Activated naive CD4-positive, alpha-beta T cell treated with anti-CD3 and anti-CD28 coated beads, Interleukin-2, amount 10 ng/mL, durations not matched to agents 7 days and 5 days (primary cell): ENCODE results near the gene GNG13.

ENCODE experiments used
- CTCF ChIA-PET: fragments of 350-600 bp; sonication (Branson Sonifier 250); formaldehyde crosslinking; loops from one replicate; lab custom pipeline; 2021; ENCODE audit warnings: antibody characterized with exemption; lab: Charles Lee
- DNase-seq: peaks from one replicate; pipeline ENCODE4 v3.0.0-alpha.2; 2020
- H3K27ac Mint-ChIP-seq: one replicate; pipeline ENCODE4 v1.8.0; 2021; ENCODE audit warnings: mild to moderate bottlenecking, moderate library complexity, mixed read lengths
- H3K27me3 Mint-ChIP-seq: one replicate; pipeline ENCODE4 v1.8.0; 2021; ENCODE audit warnings: mild to moderate bottlenecking, mixed read lengths
- H3K36me3 Mint-ChIP-seq: one replicate; pipeline ENCODE4 v1.8.0; 2021; ENCODE audit warnings: mixed read lengths
- H3K4me1 Mint-ChIP-seq: one replicate; pipeline ENCODE4 v1.8.0; 2021; ENCODE audit warnings: mixed read lengths
- H3K4me3 Mint-ChIP-seq: one replicate; pipeline ENCODE4 v1.8.0; 2021; ENCODE audit warnings: mild to moderate bottlenecking, moderate library complexity, mixed read lengths
- H3K9me3 Mint-ChIP-seq: one replicate; pipeline ENCODE4 v1.8.0; 2021; ENCODE audit warnings: mixed read lengths

Gene GNG13, protein sequence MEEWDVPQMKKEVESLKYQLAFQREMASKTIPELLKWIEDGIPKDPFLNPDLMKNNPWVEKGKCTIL

GRCh38 chr16:799948-800833, at the start of gene GNG13:
Gene GNG13 (minus strand): TSS chr16:800734. CDS start chr16:799077, 1,657 bp downstream.
- Mint-ChIP-seq H3K4me1 (peaks cover 2% of the 10 kb centered on the region), H3K36me3 (peaks cover 10% of the 10 kb centered on the region), H3K4me3 (no peak within 1 kb of the TSS), H3K9me3 (no peaks in the 10 kb centered on the region), H3K27ac (no peak within 1 kb of the TSS), H3K27me3 (peaks cover 64% of the 10 kb centered on the region)
- CTCF ChIA-PET = no interaction called here
- no peak for DNase-seq

- Mint-ChIP-seq H3K36me3 (peaks cover 9% of the 10 kb centered on the region), H3K27ac (no peak overlapping the region), H3K9me3 (peaks cover 30% of the 10 kb centered on the region), H3K4me3 (no peak overlapping the region), H3K27me3 (peaks cover 4% of the 10 kb centered on the region), H3K4me1 (no peaks in the 10 kb centered on the region)
- CTCF ChIA-PET = no interaction called here
- DNase-seq = no peak
Observed at GRCh38 chr16:848510-849253, 48.1 kb upstream of the GNG13 start.

DNA sequence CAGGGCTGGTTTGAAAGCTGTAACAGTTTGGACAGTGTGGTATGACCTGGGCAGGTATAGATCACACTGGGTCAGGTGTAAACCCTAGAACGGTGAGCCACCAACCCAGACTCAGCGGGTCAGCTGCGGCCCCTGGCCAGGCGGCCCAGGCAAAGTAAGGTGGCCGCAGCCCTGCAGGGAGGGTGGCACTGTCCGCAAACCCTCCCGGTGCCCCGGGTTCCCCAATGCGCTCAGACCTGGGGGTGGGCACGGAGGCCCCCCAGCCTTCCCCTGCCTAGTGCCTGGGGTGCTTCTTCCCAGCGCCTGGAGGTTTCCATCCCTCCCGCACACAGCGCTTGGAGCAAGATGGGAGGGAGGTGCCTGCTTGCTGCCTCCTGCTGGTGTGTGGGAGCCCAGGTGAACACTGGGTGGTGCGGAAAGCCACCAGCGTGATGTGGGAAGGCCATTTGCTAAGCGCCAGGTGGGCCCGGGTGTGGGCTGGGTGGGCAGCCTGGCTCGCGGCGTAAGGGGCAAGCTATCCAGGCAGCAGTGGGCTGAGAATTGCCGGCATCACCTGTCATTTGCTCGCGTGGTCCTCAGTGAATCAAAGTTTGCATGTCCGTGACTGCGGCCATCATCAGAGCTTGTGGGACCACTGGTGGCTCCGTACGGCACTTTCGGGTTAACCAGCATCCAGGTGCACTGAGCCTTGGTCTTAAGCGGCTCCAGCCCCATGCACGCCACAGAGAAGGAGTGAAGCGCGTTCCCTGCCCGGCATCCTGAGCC, 47.3 kb upstream of the GNG13 start:
- CTCF ChIA-PET = no interaction called here
- H3K27me3 Mint-ChIP-seq = peaks cover 4% of the 10 kb centered on the region
- H3K27ac Mint-ChIP-seq = no peak overlapping the region
- H3K4me3 Mint-ChIP-seq = no peak overlapping the region
- H3K36me3 Mint-ChIP-seq = peaks cover 9% of the 10 kb centered on the region
- H3K9me3 Mint-ChIP-seq = peaks cover 30% of the 10 kb centered on the region
- no peak for DNase-seq
- H3K4me1 Mint-ChIP-seq = no peaks in the 10 kb centered on the region

DNA sequence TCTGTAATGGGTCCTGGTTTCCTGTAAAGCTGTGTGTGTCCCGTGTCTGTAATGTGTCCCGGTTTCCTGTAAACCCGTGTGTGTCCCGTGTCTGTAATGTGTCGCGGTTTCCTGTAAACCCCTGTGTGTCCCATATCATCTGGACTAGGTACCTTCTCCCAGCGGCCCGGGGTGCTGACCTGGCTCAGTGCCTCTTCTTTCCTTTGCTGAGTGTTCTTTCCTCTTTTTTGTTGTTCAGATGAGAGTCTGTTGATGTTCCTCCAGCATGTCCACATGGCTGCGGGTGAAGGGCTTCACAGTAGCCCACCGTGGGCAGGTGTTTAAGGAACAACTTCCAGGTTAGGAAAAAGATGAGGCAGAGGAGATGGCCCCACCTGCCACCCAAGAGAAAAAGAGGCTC, 46.6 kb upstream of the GNG13 start:
- CTCF ChIA-PET = no interaction called here

GRCh38 chr16:845351-845745, 44.8 kb upstream of the GNG13 start:
- Mint-ChIP-seq H3K27me3 (peaks cover 3% of the 10 kb centered on the region), H3K4me3 (no peak overlapping the region)

More for the DNA sequence above, 46.6 kb upstream of the GNG13 start:
- peaks cover 9% of the 10 kb centered on the region for H3K36me3 Mint-ChIP-seq
- no peak overlapping the region for H3K27ac Mint-ChIP-seq
- H3K9me3 Mint-ChIP-seq = peaks cover 30% of the 10 kb centered on the region
- DNase-seq = no peak
- H3K4me1 Mint-ChIP-seq = no peaks in the 10 kb centered on the region
- no peak overlapping the region for H3K4me3 Mint-ChIP-seq
- H3K27me3 Mint-ChIP-seq = peaks cover 4% of the 10 kb centered on the region

GRCh38 chr16:844638-845350, 44.3 kb upstream of the GNG13 start:
- Mint-ChIP-seq H3K4me1 (no peaks in the 10 kb centered on the region), H3K36me3 (peaks cover under 1% of the 10 kb centered on the region), H3K4me3 (no peak overlapping the region), H3K9me3 (peaks cover 18% of the 10 kb centered on the region), H3K27me3 (no peaks in the 10 kb centered on the region), H3K27ac (no peak overlapping the region)
- no peak for DNase-seq
- CTCF ChIA-PET = no interaction called here

More at GRCh38 chr16:845351-845745, 44.8 kb upstream of the GNG13 start:
- no peak for DNase-seq
- no peaks in the 10 kb centered on the region for H3K4me1 Mint-ChIP-seq
- H3K36me3 Mint-ChIP-seq = peaks cover 6% of the 10 kb centered on the region
- H3K9me3 Mint-ChIP-seq = peaks cover 23% of the 10 kb centered on the region
- H3K27ac Mint-ChIP-seq = no peak overlapping the region
- CTCF ChIA-PET = no interaction called here

DNA sequence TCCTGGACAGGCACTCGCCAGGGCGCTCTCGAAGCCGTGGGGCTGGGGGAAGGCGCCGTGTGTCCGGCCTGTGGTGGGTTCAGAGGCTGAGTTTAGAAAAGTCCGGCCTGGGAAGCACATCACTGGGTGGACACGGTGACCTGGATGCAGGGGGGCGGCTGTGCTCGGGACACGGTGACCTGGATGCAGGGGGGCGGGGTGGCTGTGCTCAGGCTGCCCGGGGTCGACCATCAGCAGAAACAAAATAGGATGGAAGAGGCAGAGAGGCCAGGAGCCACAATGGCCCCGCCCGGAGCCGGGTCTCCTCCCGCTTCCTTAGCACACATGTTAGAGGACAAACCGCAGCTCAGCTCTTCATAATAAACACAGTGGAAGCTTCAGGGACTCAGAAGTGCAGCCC, 43.2 kb upstream of the GNG13 start:
- H3K27ac Mint-ChIP-seq = no peak overlapping the region
- no peaks in the 10 kb centered on the region for H3K27me3 Mint-ChIP-seq
- no peaks in the 10 kb centered on the region for H3K4me1 Mint-ChIP-seq
- CTCF ChIA-PET = no interaction called here
- no peak overlapping the region for H3K4me3 Mint-ChIP-seq
- no peaks in the 10 kb centered on the region for H3K36me3 Mint-ChIP-seq
- DNase-seq = no peak
- peaks cover 10% of the 10 kb centered on the region for H3K9me3 Mint-ChIP-seq

DNA sequence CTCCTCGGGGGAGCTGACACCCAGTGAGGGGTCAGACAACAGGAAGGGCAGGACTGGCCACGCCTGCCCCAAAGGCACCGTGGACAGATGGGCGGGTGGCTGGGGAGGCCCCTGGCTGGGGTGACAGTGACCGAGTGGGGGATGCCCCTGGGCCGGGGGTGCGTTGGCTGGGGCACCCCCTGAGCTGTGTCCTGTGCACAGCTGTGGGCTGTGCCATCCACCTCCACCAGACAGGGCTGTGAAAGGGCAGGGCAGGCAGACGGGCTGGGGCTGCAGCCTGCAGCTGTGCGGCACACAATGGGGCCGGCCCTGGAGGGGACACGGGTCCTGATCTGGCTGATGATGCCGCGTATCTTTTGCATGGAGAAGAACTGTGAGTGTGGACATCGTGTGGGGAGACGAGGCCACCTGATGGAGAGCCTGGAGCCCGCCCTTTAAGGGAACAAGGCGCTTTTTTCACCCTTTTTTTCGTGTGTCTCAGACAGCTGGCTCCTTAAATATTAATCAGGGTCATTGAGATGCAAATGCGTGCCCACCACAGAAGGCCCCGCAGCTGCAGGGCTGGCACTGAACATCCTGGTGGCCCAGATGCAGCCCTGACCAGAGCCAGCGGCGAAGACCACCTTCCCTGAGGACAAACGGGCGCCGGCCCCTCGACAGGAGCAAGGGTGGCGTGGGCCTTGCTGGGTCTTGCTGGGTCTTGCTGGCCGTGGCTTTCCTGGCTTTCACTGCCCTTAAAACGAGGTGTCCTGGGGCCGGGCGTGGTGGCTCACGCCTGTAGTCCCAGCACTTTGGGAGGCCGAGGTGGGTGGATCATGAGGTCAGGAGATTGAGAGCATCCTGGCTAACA, 42.4 kb upstream of the GNG13 start:
- Mint-ChIP-seq H3K4me1 (no peaks in the 10 kb centered on the region), H3K27ac (no peak overlapping the region), H3K27me3 (no peaks in the 10 kb centered on the region), H3K9me3 (peaks cover 12% of the 10 kb centered on the region), H3K4me3 (no peak overlapping the region), H3K36me3 (no peaks in the 10 kb centered on the region)
- DNase-seq = no peak
- CTCF ChIA-PET = no interaction called here

DNA sequence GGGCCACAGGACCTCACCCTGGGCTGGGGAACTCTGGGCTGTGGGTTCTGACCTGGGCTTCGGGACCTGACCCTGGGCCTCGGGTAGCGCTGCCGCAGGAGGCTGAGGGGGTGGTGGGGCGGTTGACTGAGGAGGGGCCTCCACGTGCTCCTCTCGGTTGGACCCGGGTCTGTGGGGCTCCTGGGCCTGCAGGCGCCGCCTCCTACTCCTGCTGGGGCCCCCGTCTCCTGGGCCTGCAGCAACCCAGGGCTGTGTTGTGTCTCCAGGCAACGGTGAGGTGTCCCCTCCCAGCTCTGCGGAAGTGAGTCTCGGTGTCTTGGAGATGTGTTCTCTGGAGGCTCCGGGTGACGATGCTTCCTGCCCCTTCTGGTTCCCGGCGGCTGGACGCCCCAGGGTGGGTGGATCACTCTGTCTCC, 41.5 kb upstream of the GNG13 start:
- Mint-ChIP-seq H3K9me3 (peaks cover 10% of the 10 kb centered on the region), H3K4me1 (no peaks in the 10 kb centered on the region), H3K4me3 (no peak overlapping the region), H3K27me3 (no peaks in the 10 kb centered on the region), H3K27ac (no peak overlapping the region), H3K36me3 (no peaks in the 10 kb centered on the region)
- CTCF ChIA-PET = no interaction called here
- no peak for DNase-seq

DNA sequence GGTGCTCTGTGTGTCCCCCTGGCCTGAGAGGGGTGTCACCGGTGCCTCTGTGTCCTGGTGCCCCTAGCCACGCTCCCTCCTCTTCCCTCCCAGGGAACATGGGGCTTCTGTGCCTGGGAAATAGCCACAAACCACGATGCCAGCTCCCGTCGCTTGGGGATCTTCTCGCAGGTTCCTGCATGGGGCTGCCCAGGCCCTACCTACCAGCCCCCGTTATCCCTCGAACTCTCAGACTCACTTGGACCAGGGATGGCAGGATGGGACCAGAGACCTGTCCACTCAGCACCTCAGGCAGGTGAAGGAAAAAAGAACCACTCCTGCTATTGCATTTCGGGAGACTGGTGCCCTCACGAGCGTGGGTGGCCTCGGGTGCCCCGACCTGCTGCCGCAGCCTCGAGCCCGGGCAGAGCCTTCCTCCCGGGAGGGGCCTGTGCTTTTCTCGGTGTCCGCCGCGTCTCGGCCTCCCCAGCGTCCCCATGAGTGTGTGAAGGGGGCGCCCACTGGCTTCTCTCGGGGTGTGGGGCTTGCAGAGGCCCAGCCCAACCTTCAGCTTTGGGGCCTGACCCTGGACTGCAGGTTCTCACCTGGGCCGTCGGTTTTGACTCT, 41.0 kb upstream of the GNG13 start:
- Mint-ChIP-seq H3K27me3 (no peaks in the 10 kb centered on the region), H3K27ac (no peak overlapping the region), H3K36me3 (no peaks in the 10 kb centered on the region), H3K4me1 (no peaks in the 10 kb centered on the region), H3K9me3 (peaks cover 13% of the 10 kb centered on the region), H3K4me3 (no peak overlapping the region)
- DNase-seq = no peak
- CTCF ChIA-PET = no interaction called here

DNA sequence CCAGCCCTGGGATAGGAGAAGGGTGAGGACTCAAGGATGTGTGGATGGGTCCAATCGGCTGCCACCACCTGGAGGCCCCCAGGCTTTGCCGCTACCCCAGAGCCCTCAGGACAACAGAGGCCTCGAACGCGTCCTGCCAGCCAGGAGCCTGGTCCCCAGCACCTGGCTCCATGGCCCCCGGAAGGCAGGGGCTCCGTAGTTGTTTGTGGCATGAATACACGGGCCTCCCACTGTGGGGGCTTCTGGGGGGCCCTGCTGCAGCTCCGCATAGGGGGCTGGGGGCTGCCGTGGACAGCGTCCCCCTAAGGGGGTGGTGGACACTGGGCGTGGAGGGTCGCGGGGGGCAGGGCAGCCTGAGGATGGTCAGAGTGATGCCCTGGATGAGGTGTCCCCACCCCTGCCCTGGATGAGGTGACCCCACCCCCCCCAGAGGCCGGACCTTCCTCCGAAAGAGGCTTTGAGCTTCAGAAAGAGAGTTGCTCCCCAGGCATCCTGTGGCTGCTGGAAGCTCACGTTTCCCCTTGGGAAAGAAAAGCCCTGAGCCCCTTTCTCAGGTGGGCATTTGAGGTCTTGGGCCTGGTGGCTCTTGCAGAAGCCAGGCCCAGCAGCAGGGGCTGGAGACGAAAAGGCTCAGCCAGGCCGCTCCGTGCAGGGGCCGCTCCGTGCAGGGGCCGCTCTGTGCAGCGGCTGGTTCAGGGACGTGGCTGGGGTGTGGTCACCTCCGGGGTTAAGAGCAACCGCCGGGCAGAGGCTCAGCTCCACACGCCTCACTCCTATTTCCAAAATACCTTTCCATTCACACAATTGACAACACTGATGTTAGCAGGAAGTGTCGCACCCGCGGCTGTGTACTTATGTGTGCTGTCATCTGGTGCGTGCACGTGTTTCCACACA, 40.3 kb upstream of the GNG13 start:
- Mint-ChIP-seq H3K27me3 (no peaks in the 10 kb centered on the region), H3K9me3 (peaks cover 16% of the 10 kb centered on the region), H3K27ac (no peak overlapping the region), H3K36me3 (no peaks in the 10 kb centered on the region), H3K4me1 (no peaks in the 10 kb centered on the region), H3K4me3 (no peak overlapping the region)
- CTCF ChIA-PET = no interaction called here
- no peak for DNase-seq
